Liver (tissue), 9 donors: Measurements from ENCODE around the gene C1QTNF4. TPM values are rescaled to one million over a fixed set of nuclear protein-coding genes. Genes with fewer than 3 reads are reported as not detected.

ENCODE experiments used
- DNase-seq: peaks from one replicate; pipeline ENCODE4 v3.0.0-alpha.2; 2017; ENCODE audit warnings: low spot score
- H3K27ac ChIP-seq, 2 donors: one replicate each; pipeline ENCODE4 v1.7.0; 2013; ENCODE audit warnings: inconsistent platforms in 2 of 2, low read length in 2 of 2, control low read depth in 1 of 2, low read depth in 1 of 2, mild to moderate bottlenecking in 1 of 2
- H3K27me3 ChIP-seq, 4 donors: one replicate each; pipeline versions ENCODE4 v1.6.1 to v1.7.0; 2013; ENCODE audit warnings: low read length in 3 of 4, inconsistent platforms in 1 of 4, mild to moderate bottlenecking in 1 of 4, moderate library complexity in 1 of 4; ENCODE audit not compliant: control insufficient read depth in 4 of 4, insufficient read depth in 4 of 4
- H3K36me3 ChIP-seq, 4 donors: one replicate each; pipeline versions ENCODE4 v1.6.1 to v1.7.0; 2013; ENCODE audit warnings: low read length in 3 of 4, mild to moderate bottlenecking in 3 of 4, low read depth in 1 of 4, moderate library complexity in 1 of 4; ENCODE audit not compliant: control insufficient read depth in 4 of 4, insufficient read depth in 3 of 4
- H3K4me1 ChIP-seq, 4 donors: one replicate each; pipeline versions ENCODE4 v1.6.1 to v1.7.0; 2013; ENCODE audit warnings: low read length in 3 of 4, mild to moderate bottlenecking in 3 of 4, moderate library complexity in 1 of 4; ENCODE audit not compliant: control insufficient read depth in 4 of 4, insufficient read depth in 4 of 4
- H3K4me3 ChIP-seq, 3 donors: one replicate each; pipeline versions ENCODE4 v1.6.1 to v1.7.0; 2013; ENCODE audit warnings: low read length in 3 of 3, control low read depth in 1 of 3, low read depth in 1 of 3, mild to moderate bottlenecking in 1 of 3
- H3K9ac ChIP-seq, 2 donors: one replicate each; pipeline ENCODE4 v1.7.0; 2013; ENCODE audit warnings: low read length in 2 of 2, mild to moderate bottlenecking in 2 of 2, moderate library complexity in 2 of 2, control low read depth in 1 of 2, low read depth in 1 of 2
- H3K9me3 ChIP-seq, 4 donors: one replicate each; pipeline versions ENCODE4 v1.6.1 to v1.7.0; 2013; ENCODE audit warnings: low read length in 3 of 4; ENCODE audit not compliant: control insufficient read depth in 4 of 4
- GABPA ChIP-seq, 2 donors: IDR thresholded peaks in 1 of 2; conservative IDR thresholded peaks in 1 of 2; 2 replicates each; pipeline ENCODE4 v1.6.1; 2016; ENCODE audit warnings: antibody characterized with exemption in 2 of 2, mild to moderate bottlenecking in 1 of 2, moderate library complexity in 1 of 2
- JUND ChIP-seq, 2 donors: IDR thresholded peaks; 2 replicates each; pipeline ENCODE4 v1.6.1; 2016; ENCODE audit warnings: antibody characterized with exemption in 2 of 2
- NR2F2 ChIP-seq: IDR thresholded peaks from 2 replicates; pipeline ENCODE4 v1.6.1; 2016; ENCODE audit warnings: antibody characterized with exemption
- REST ChIP-seq: IDR thresholded peaks from 2 replicates; pipeline ENCODE4 v1.6.1; 2016; ENCODE audit warnings: antibody characterized with exemption, mild to moderate bottlenecking
- TAF1 ChIP-seq: conservative IDR thresholded peaks from 2 replicates; pipeline ENCODE4 v1.6.1; 2016; ENCODE audit warnings: antibody characterized with exemption, mild to moderate bottlenecking
- ZBTB33 ChIP-seq: IDR thresholded peaks from 2 replicates; pipeline ENCODE4 v1.6.1; 2016; ENCODE audit warnings: antibody characterized with exemption
- WGBS: extraction: QIAGEN DNeasy Blood & Tissue Kit; methylation state at CpG from one replicate; pipeline ENCODE4 v1.1.7; 2013; 5-methylcytosine and 5-hydroxymethylcytosine counted together
- polyA plus RNA-seq, 2 donors: library from polyadenylated mRNA; stranded (reverse) in 1 of 2; unstranded in 1 of 2; fragments of 200-250 nt in 1 of 2; fragments of >200 nt in 1 of 2; fragmentation: Nextera tagmentation in 1 of 2; extraction: Ambion mirVana in 1 of 2; gene quantifications; one replicate each; pipeline versions ENCODE4 v1.2.1 to v1.2.3, GENCODE V29; 2013 to 2015
- total RNA-seq, 2 donors: library from RNA; depleted of rRNA; stranded (reverse); fragments of >200 nt; gene quantifications; one replicate each; pipeline ENCODE4 v1.2.3, GENCODE V29; 2014
- TF ChIP-seq, protein P1 (sequence below): IDR thresholded peaks from 2 replicates; pipeline ENCODE4 v1.6.1; 2016; ENCODE audit warnings: antibody characterized with exemption
- TF ChIP-seq, protein P2 (sequence below): fragments of 150-350 bp; IDR thresholded peaks from 2 replicates; pipeline ENCODE4 v1.5.1; 2017; ENCODE audit warnings: improper control_type of control experiment, low read depth, low read length; ENCODE audit not compliant: missing input control
- donor health status: healthy.
- donor health status: healthy.
- donor health status: healthy.
- donor health status: healthy.
- donor health status: healthy.

C1QTNF4 gene
- total and polyA plus RNA-seq, 4 donors = 0.08 to 1.8 (median 0.32) TPM

- no peak for DNase-seq
Measured at GRCh38 chr11:47591764-47592163, 2.4 kb downstream of the C1QTNF4 start.

More at GRCh38 chr11:47591764-47592163, 2.4 kb downstream of the C1QTNF4 start:
- Histone ChIP-seq H3K9me3 (peaks cover 0 to 7% (median 1%) of the 10 kb centered on the region in 4 donors), H3K9ac (no peak overlapping the region), H3K27me3 (peaks cover 0 to 7% (median 2%) of the 10 kb centered on the region in 4 donors), H3K27ac (no peak overlapping the region), H3K4me3 (no peak overlapping the region), H3K36me3 (no peaks in the 10 kb centered on the region), H3K4me1 (peaks cover 0 to 6% (median 2%) of the 10 kb centered on the region in 4 donors)
- TF ChIP-seq ZBTB33 = no peak
- TF ChIP-seq REST = no peak
- TF ChIP-seq, protein P1, sequence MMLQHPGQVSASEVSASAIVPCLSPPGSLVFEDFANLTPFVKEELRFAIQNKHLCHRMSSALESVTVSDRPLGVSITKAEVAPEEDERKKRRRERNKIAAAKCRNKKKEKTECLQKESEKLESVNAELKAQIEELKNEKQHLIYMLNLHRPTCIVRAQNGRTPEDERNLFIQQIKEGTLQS = no peak
- TF ChIP-seq GABPA (IDR thresholded peaks at IDR 0.05 in 1 of 2, conservative IDR thresholded peaks at IDR 0.05 in 1 of 2) = no peak
- no peak for TF ChIP-seq TAF1
- no peak for TF ChIP-seq NR2F2
- no peak for TF ChIP-seq JUND (IDR thresholded peaks at IDR 0.05)
- TF ChIP-seq, protein P2, sequence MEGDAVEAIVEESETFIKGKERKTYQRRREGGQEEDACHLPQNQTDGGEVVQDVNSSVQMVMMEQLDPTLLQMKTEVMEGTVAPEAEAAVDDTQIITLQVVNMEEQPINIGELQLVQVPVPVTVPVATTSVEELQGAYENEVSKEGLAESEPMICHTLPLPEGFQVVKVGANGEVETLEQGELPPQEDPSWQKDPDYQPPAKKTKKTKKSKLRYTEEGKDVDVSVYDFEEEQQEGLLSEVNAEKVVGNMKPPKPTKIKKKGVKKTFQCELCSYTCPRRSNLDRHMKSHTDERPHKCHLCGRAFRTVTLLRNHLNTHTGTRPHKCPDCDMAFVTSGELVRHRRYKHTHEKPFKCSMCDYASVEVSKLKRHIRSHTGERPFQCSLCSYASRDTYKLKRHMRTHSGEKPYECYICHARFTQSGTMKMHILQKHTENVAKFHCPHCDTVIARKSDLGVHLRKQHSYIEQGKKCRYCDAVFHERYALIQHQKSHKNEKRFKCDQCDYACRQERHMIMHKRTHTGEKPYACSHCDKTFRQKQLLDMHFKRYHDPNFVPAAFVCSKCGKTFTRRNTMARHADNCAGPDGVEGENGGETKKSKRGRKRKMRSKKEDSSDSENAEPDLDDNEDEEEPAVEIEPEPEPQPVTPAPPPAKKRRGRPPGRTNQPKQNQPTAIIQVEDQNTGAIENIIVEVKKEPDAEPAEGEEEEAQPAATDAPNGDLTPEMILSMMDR = no peak
- 50% methylated on average over 7 of the region's 7 CpGs for WGBS
